Mucosa of rectum (tissue), 2 donors: ENCODE results near the gene HOXC10.

ENCODE experiments used
- H3K27ac ChIP-seq, 2 donors: one replicate each; pipeline ENCODE4 v1.7.0; 2013; ENCODE audit warnings: inconsistent platforms in 2 of 2, low read depth in 2 of 2, low read length in 2 of 2
- H3K27me3 ChIP-seq, 2 donors: one replicate each; pipeline ENCODE4 v1.7.0; 2013; ENCODE audit warnings: low read length in 2 of 2; ENCODE audit not compliant: control insufficient read depth in 2 of 2, insufficient read depth in 2 of 2
- H3K36me3 ChIP-seq, 2 donors: one replicate each; pipeline ENCODE4 v1.7.0; 2013; ENCODE audit warnings: low read length in 2 of 2; ENCODE audit not compliant: control insufficient read depth in 2 of 2, insufficient read depth in 2 of 2
- H3K4me1 ChIP-seq, 2 donors: one replicate each; pipeline ENCODE4 v1.7.0; 2013; ENCODE audit warnings: low read length in 2 of 2, mild to moderate bottlenecking in 1 of 2; ENCODE audit not compliant: control insufficient read depth in 2 of 2, insufficient read depth in 2 of 2
- H3K4me3 ChIP-seq, 2 donors: one replicate each; pipeline ENCODE4 v1.7.0; 2013; ENCODE audit warnings: low read length in 2 of 2
- H3K9ac ChIP-seq, 2 donors: one replicate each; pipeline ENCODE4 v1.7.0; 2013; ENCODE audit warnings: low read length in 2 of 2, low read depth in 1 of 2, mild to moderate bottlenecking in 1 of 2
- H3K9me3 ChIP-seq, 2 donors: one replicate each; pipeline ENCODE4 v1.7.0; 2013; ENCODE audit warnings: low read length in 2 of 2; ENCODE audit not compliant: control insufficient read depth in 2 of 2
- donor health status: healthy.
- donor health status: Normal muscosa, but diverticular disease.

The HOXC10 gene

GRCh38 chr12:54005853-54006558 is 21.1 kb downstream of the HOXC10 start:
- Histone ChIP-seq H3K27ac (no peak overlapping the region), H3K4me1 (peaks cover 3 to 4% of the 10 kb centered on the region in 2 donors), H3K36me3 (no peaks in the 10 kb centered on the region), H3K9ac (peak overlapping the region in 1 of 2 donors; percentile 47), H3K9me3 (no peaks in the 10 kb centered on the region), H3K27me3 (peaks cover 84 to 86% of the 10 kb centered on the region in 2 donors), H3K4me3 (peak overlapping the region in 1 of 2 donors; percentile 56)

GRCh38 chr12:54006559-54007220 is 21.7 kb downstream of the HOXC10 start:
- H3K4me3 ChIP-seq, result peak overlapping the region in 1 of 2 donors; percentile 56
- peaks cover 4 to 5% of the 10 kb centered on the region in 2 donors for H3K4me1 ChIP-seq
- no peak overlapping the region for H3K27ac ChIP-seq
- no peaks in the 10 kb centered on the region for H3K36me3 ChIP-seq
- no peaks in the 10 kb centered on the region for H3K9me3 ChIP-seq
- H3K27me3 ChIP-seq, result peaks cover 81 to 86% of the 10 kb centered on the region in 2 donors
- peak overlapping the region in 1 of 2 donors; percentile 47 for H3K9ac ChIP-seq

- Histone ChIP-seq H3K36me3 (no peaks in the 10 kb centered on the region), H3K27ac (no peak overlapping the region), H3K27me3 (peaks cover 80 to 82% of the 10 kb centered on the region in 2 donors), H3K4me3 (no peak overlapping the region), H3K9me3 (no peaks in the 10 kb centered on the region), H3K4me1 (peaks cover 4 to 5% of the 10 kb centered on the region in 2 donors), H3K9ac (no peak overlapping the region)
These were observed 22.8 kb downstream of the HOXC10 start for GRCh38 chr12:54007538-54008259.

- peaks cover 80 to 83% of the 10 kb centered on the region in 2 donors for H3K27me3 ChIP-seq
- no peak overlapping the region for H3K9ac ChIP-seq
- peaks cover 4 to 5% of the 10 kb centered on the region in 2 donors for H3K4me1 ChIP-seq
- H3K27ac ChIP-seq, result no peak overlapping the region
- no peaks in the 10 kb centered on the region for H3K9me3 ChIP-seq
- no peaks in the 10 kb centered on the region for H3K36me3 ChIP-seq
- H3K4me3 ChIP-seq, result no peak overlapping the region
These were observed 23.3 kb downstream of the HOXC10 start for GRCh38 chr12:54008260-54008552.

- no peak overlapping the region for H3K9ac ChIP-seq
- peaks cover 4 to 5% of the 10 kb centered on the region in 2 donors for H3K4me1 ChIP-seq
- H3K36me3 ChIP-seq, result no peaks in the 10 kb centered on the region
- H3K27ac ChIP-seq, result no peak overlapping the region
- H3K27me3 ChIP-seq, result peaks cover 81 to 83% of the 10 kb centered on the region in 2 donors
- H3K4me3 ChIP-seq, result no peak overlapping the region
- no peaks in the 10 kb centered on the region for H3K9me3 ChIP-seq
These were observed 24.5 kb downstream of the HOXC10 start for GRCh38 chr12:54009171-54010052.

- no peak overlapping the region for H3K4me3 ChIP-seq
- H3K27ac ChIP-seq, result no peak overlapping the region
- H3K9ac ChIP-seq, result no peak overlapping the region
- peaks cover 81 to 83% of the 10 kb centered on the region in 2 donors for H3K27me3 ChIP-seq
- H3K9me3 ChIP-seq, result no peaks in the 10 kb centered on the region
- H3K36me3 ChIP-seq, result no peaks in the 10 kb centered on the region
- H3K4me1 ChIP-seq, result peaks cover 4 to 5% of the 10 kb centered on the region in 2 donors
These were observed 25.4 kb downstream of the HOXC10 start for GRCh38 chr12:54010053-54010971.

- Histone ChIP-seq H3K4me3 (no peak overlapping the region), H3K27ac (no peak overlapping the region)
These were observed 26.2 kb downstream of the HOXC10 start for GRCh38 chr12:54010972-54011664.

GRCh38 chr12:54011665-54012532 is 27.0 kb downstream of the HOXC10 start:
- H3K27me3 ChIP-seq, result peaks cover 78% of the 10 kb centered on the region in 2 donors
- H3K36me3 ChIP-seq, result no peaks in the 10 kb centered on the region
- no peaks in the 10 kb centered on the region for H3K9me3 ChIP-seq
- no peak overlapping the region for H3K4me3 ChIP-seq
- no peak overlapping the region for H3K9ac ChIP-seq
- H3K27ac ChIP-seq, result no peak overlapping the region
- H3K4me1 ChIP-seq, result peaks cover 0 to 2% of the 10 kb centered on the region in 2 donors

More at GRCh38 chr12:54010972-54011664, 26.2 kb downstream of the HOXC10 start:
- Histone ChIP-seq H3K27me3 (peaks cover 83% of the 10 kb centered on the region in 2 donors), H3K4me1 (peaks cover 4 to 5% of the 10 kb centered on the region in 2 donors), H3K9me3 (no peaks in the 10 kb centered on the region), H3K36me3 (no peaks in the 10 kb centered on the region), H3K9ac (no peak overlapping the region)
